A549 (cell line): ENCODE measurements around the gene CACNA2D4. TPM values are rescaled to one million over a fixed set of nuclear protein-coding genes. Genes with fewer than 3 reads are reported as not detected.

Source experiments
- ATAC-seq, 2 experiments: fragments of 200-7000 bp in 1 of 2; fragments of >200 bp in 1 of 2; cut with Nextera tagmentation in 1 of 2; cut with Tn5 transposase in 1 of 2; 3 replicates each; pipeline versions ENCODE4 v1.8.0 to v1.9.1; 2018 to 2020; ENCODE audit warnings: mild to moderate bottlenecking in 1 of 2, moderate library complexity in 1 of 2
- CTCF ChIA-PET: fragments of 300-600 bp; sonication (Branson Sonifier 250); formaldehyde crosslinking; extraction: SDS; loops from one replicate; lab custom pipeline; 2021; ENCODE audit warnings: antibody characterized with exemption, inconsistent platforms; lab: Yijun Ruan, JAX
- POLR2A ChIA-PET: fragments of 350-600 bp; formaldehyde crosslinking; extraction: SDS; loops from one replicate; lab custom pipeline; 2021; ENCODE audit warnings: antibody characterized with exemption, inconsistent platforms; lab: Yijun Ruan, JAX
- DNase-seq, 2 experiments: peaks; one replicate each; pipeline versions ENCODE4 v3.0.0 to v3.0.0-alpha.2; 2011 to 2016; ENCODE audit warnings: low read depth in 1 of 2, low spot score in 1 of 2
- FAIRE-seq: peaks from 2 replicates; lab custom pipeline; 2011; peaks lifted over from hg19 to GRCh38; lab: Jason Lieb, UNC
- H3K27ac ChIP-seq, 2 experiments: fragments of >200 bp; sonication (Bioruptor Twin); formaldehyde crosslinking; 3 replicates each; pipeline ENCODE4 v1.5.1; 2016 to 2017
- H3K4me1 ChIP-seq: fragments of >200 bp; sonication (Bioruptor Twin); formaldehyde crosslinking; 3 replicates; pipeline ENCODE4 v1.6.1; 2016
- H3K4me2 ChIP-seq: fragments of >200 bp; sonication (Bioruptor Twin); formaldehyde crosslinking; 3 replicates; pipeline ENCODE4 v1.6.1; 2016
- H3K4me3 ChIP-seq: fragments of >200 bp; sonication (Bioruptor Twin); formaldehyde crosslinking; 3 replicates; pipeline ENCODE4 v1.5.1; 2016
- H3K9me3 ChIP-seq: fragments of >200 bp; sonication (Bioruptor Twin); formaldehyde crosslinking; 3 replicates; pipeline ENCODE4 v1.6.1; 2016
- CBX2 ChIP-seq: fragments of 200-600 bp; sonication (generic); IDR thresholded peaks from 2 replicates; pipeline ENCODE4 v1.6.1; 2016; ENCODE audit warnings: low read depth, mild to moderate bottlenecking, borderline replicate concordance
- CBX8 ChIP-seq: fragments of 200-600 bp; sonication (generic); IDR thresholded peaks from 2 replicates; pipeline ENCODE4 v1.6.1; 2016
- CEBPB ChIP-seq, 2 experiments: fragments of >200 bp in 1 of 2; sonication (Bioruptor Twin) in 1 of 2; formaldehyde crosslinking in 1 of 2; IDR thresholded peaks; 2 replicates each; pipeline ENCODE4 v1.6.1; 2012 to 2016
- CHD4 ChIP-seq: fragments of 200-600 bp; sonication (generic); IDR thresholded peaks from 2 replicates; pipeline ENCODE4 v1.6.1; 2016; ENCODE audit warnings: antibody characterized with exemption, mild to moderate bottlenecking, borderline replicate concordance
- CTCF ChIP-seq: fragments of >200 bp; sonication (Bioruptor Twin); formaldehyde crosslinking; IDR thresholded peaks from 3 replicates; pipeline ENCODE4 v1.5.1; 2016
- EHMT2 ChIP-seq: fragments of 200-600 bp; sonication (generic); IDR thresholded peaks from 2 replicates; pipeline ENCODE4 v1.6.1; 2016; ENCODE audit warnings: antibody characterized with exemption, low read depth, mild to moderate bottlenecking, moderate library complexity
- EP300 ChIP-seq, 2 experiments: fragments of >200 bp; sonication (Bioruptor Twin); formaldehyde crosslinking; IDR thresholded peaks; 2 replicates in 1 of 2; 3 replicates in 1 of 2; pipeline ENCODE4 v1.6.1; 2016 to 2017
- ESRRA ChIP-seq: fragments of 150-350 bp; IDR thresholded peaks from 2 replicates; pipeline ENCODE4 v1.6.1; 2014; ENCODE audit warnings: mild to moderate bottlenecking, low read length, borderline replicate concordance
- HOXB5 ChIP-seq: fragments of 250-450 bp; sonication (Bioruptor Pico); IDR thresholded peaks from 2 replicates; pipeline ENCODE4 v1.5.0; 2020; ENCODE audit warnings: mild to moderate bottlenecking, moderate library complexity
- JUN ChIP-seq, 2 experiments: fragments of >200 bp; sonication (Bioruptor Twin); formaldehyde crosslinking; IDR thresholded peaks; 2 replicates in 1 of 2; 3 replicates in 1 of 2; pipeline ENCODE4 v1.6.1; 2016 to 2017
- KDM5A ChIP-seq: fragments of 200-600 bp; sonication (generic); IDR thresholded peaks from 2 replicates; pipeline ENCODE4 v1.6.1; 2016; ENCODE audit warnings: antibody characterized with exemption, mild to moderate bottlenecking
- MAX ChIP-seq: IDR thresholded peaks from 2 replicates; pipeline ENCODE4 v1.6.1; 2012
- PBX3 ChIP-seq: IDR thresholded peaks from 2 replicates; pipeline ENCODE4 v1.6.1; 2012
- PHF8 ChIP-seq: fragments of 200-600 bp; sonication (generic); IDR thresholded peaks from 2 replicates; pipeline ENCODE4 v1.6.1; 2016; ENCODE audit warnings: low read depth, mild to moderate bottlenecking, antibody characterized with exemption, moderate library complexity, borderline replicate concordance
- POLR2A ChIP-seq: IDR thresholded peaks from 2 replicates; pipeline ENCODE4 v1.6.1; 2012; ENCODE audit warnings: mild to moderate bottlenecking, low read length
- POLR2AphosphoS2 ChIP-seq: conservative IDR thresholded peaks from 2 replicates; pipeline ENCODE4 v1.6.1; 2012; ENCODE audit warnings: low read length, improper control_type of control experiment, inconsistent platforms
- RFX5 ChIP-seq: fragments of 450-650 bp; IDR thresholded peaks from 2 replicates; pipeline ENCODE4 v1.7.1; 2014; ENCODE audit warnings: antibody characterized with exemption, mild to moderate bottlenecking, moderate library complexity
- RNF2 ChIP-seq: fragments of 200-600 bp; sonication (generic); IDR thresholded peaks from 2 replicates; pipeline ENCODE4 v1.6.1; 2016; ENCODE audit warnings: low read depth, mild to moderate bottlenecking, antibody characterized with exemption, moderate library complexity, borderline replicate concordance
- TP53 ChIP-seq: fragments of 250-450 bp; sonication (Bioruptor Pico); IDR thresholded peaks from 2 replicates; pipeline ENCODE4 v1.5.0; 2021; ENCODE audit warnings: mild to moderate bottlenecking, moderate library complexity
- ZNF302 ChIP-seq: fragments of 250-450 bp; sonication (Bioruptor Pico); IDR thresholded peaks from 2 replicates; pipeline ENCODE4 v1.9.0; 2021; ENCODE audit warnings: inconsistent platforms, mild to moderate bottlenecking, moderate library complexity
- ZSCAN20 ChIP-seq: fragments of 250-450 bp; sonication (Bioruptor Pico); IDR thresholded peaks from 2 replicates; pipeline ENCODE4 v1.8.0; 2022; ENCODE audit warnings: mild to moderate bottlenecking, moderate library complexity
- WGBS: methylation state at CpG from one replicate; pipeline ENCODE4 v1.1.6; 2017; ENCODE audit errors: missing lambda C conversion rate; 5-methylcytosine and 5-hydroxymethylcytosine counted together
- polyA plus RNA-seq, 4 experiments: library from polyadenylated mRNA; depleted of rRNA in 3 of 4; stranded (reverse); fragments of >200 nt; fragmentation: RNase III in 1 of 4; extraction: RNeasy Plus Mini Kit Qiagen cat#74134 plus additional on column Dnase treatment in 1 of 4; gene quantifications; 2 replicates in 3 of 4; 3 replicates in 1 of 4; pipeline ENCODE4 v1.2.3, GENCODE V29; 2011 to 2017

The CACNA2D4 gene
- polyA plus RNA-seq, 2 of the 4 experiments (the other 2 are of a cell fraction), result not detected

- ChIA-PET CTCF (interaction anchor here (1.3 kb wide), 1 partner anchor 11 kb away, joined by 3 read pairs; no protein-coding TSS in a partner anchor), POLR2A (no interaction called here)
- no peak overlapping the region for H3K27ac ChIP-seq
- DNase-seq, result no peak
- H3K4me2 ChIP-seq, result no peak overlapping the region
- H3K4me3 ChIP-seq, result no peak overlapping the region
- peaks cover 14% of the 10 kb centered on the region; the same call in 2 of the 3 replicates for H3K9me3 ChIP-seq
- no peaks in the 10 kb centered on the region for H3K4me1 ChIP-seq
- ATAC-seq, result no peak
- WGBS, result 42% methylated on average over 10 of the region's 10 CpGs
- TF ChIP-seq TP53 (CRISPR knock-in tag) (no peak), ZNF302 (CRISPR knock-in tag) (no peak), CBX8 (no peak), ZSCAN20 (CRISPR knock-in tag) (no peak)
- TF ChIP-seq, all 56 proteins: peak for 0
- FAIRE-seq, result no peak
These were observed 49.3 kb downstream of the CACNA2D4 start for GRCh38 chr12:1869145-1869544.

- DNase-seq (no peak), ATAC-seq (no peak), FAIRE-seq (no peak)
- Histone ChIP-seq H3K4me1 (no peaks in the 10 kb centered on the region), H3K4me3 (no peak overlapping the region), H3K27ac (no peak overlapping the region), H3K9me3 (peaks cover 7% of the 10 kb centered on the region; the same call in 1 of the 3 replicates), H3K4me2 (no peak overlapping the region)
- ChIA-PET POLR2A (no interaction called here), CTCF (interaction anchor here (1.0 kb wide), 1 partner anchor 10 kb away, joined by 3 read pairs; no protein-coding TSS in a partner anchor)
- TF ChIP-seq MAX (no peak), RFX5 (no peak), ZSCAN20 (CRISPR knock-in tag) (no peak), POLR2A (no peak), CTCF (no peak), CEBPB (IDR thresholded peaks at IDR 0.05) (no peak), POLR2AphosphoS2 (no peak), ESRRA (no peak), EHMT2 (no peak), KDM5A (no peak), TP53 (CRISPR knock-in tag) (no peak), RNF2 (no peak), PBX3 (no peak), PHF8 (no peak), CHD4 (no peak), HOXB5 (CRISPR knock-in tag) (no peak)
- WGBS, result 74% methylated on average over 26 of the region's 32 CpGs
These were observed 53.1 kb downstream of the CACNA2D4 start for GRCh38 chr12:1865284-1865866.

GRCh38 chr12:1864867-1865266, 53.6 kb downstream of the CACNA2D4 start:
- no peak overlapping the region for H3K27ac ChIP-seq
- FAIRE-seq (no peak), DNase-seq (no peak), ATAC-seq (no peak)
- no peak overlapping the region for H3K4me2 ChIP-seq
- H3K4me1 ChIP-seq, result no peaks in the 10 kb centered on the region
- TF ChIP-seq CEBPB (IDR thresholded peaks at IDR 0.05) (no peak), EP300 (IDR thresholded peaks at IDR 0.05) (no peak), CBX2 (no peak), CHD4 (no peak), JUN (IDR thresholded peaks at IDR 0.05) (no peak)
- H3K4me3 ChIP-seq, result no peak overlapping the region
- ChIA-PET CTCF (interaction anchor here (1.0 kb wide), 1 partner anchor 10 kb away, joined by 3 read pairs; no protein-coding TSS in a partner anchor), POLR2A (no interaction called here)
- peaks cover 7% of the 10 kb centered on the region; the same call in 1 of the 3 replicates for H3K9me3 ChIP-seq
- 80% methylated on average over 34 of the region's 37 CpGs for WGBS
